HFFc6 (cell line): ENCODE data around the gene MTA1. TPM values are rescaled to one million over a fixed set of nuclear protein-coding genes. Genes with fewer than 3 reads are reported as not detected.

Experiments
- DNase-seq: peaks from one replicate; pipeline ENCODE4 v3.0.0-alpha.2; 2018
- H3K27ac Mint-ChIP-seq: 2 replicates; pipeline ENCODE4 v1.8.0; 2020; ENCODE audit warnings: mild to moderate bottlenecking, mixed read lengths
- H3K27me3 Mint-ChIP-seq: 2 replicates; pipeline ENCODE4 v1.8.0; 2021; ENCODE audit warnings: mild to moderate bottlenecking, moderate library complexity, mixed read lengths; ENCODE audit not compliant: insufficient read depth
- H3K36me3 Mint-ChIP-seq: 2 replicates; pipeline ENCODE4 v1.8.0; 2021; ENCODE audit warnings: low read depth, mixed read lengths
- H3K4me1 Mint-ChIP-seq: 2 replicates; pipeline ENCODE4 v1.8.0; 2020; ENCODE audit warnings: low read depth, mixed read lengths
- H3K4me3 Mint-ChIP-seq: 2 replicates; pipeline ENCODE4 v1.8.0; 2020; ENCODE audit warnings: mild to moderate bottlenecking, moderate library complexity, mixed read lengths
- H3K9me3 Mint-ChIP-seq: 2 replicates; pipeline ENCODE4 v1.8.0; 2020; ENCODE audit warnings: mild to moderate bottlenecking, mixed read lengths
- total RNA-seq, 6 experiments: library from RNA; stranded (reverse); fragmentation: NEBNext Ultra II Directional; extraction: Animal tissue kit (Norgen Biotek cat#: 25700); gene quantifications; 2 replicates in 1 of 6; 3 replicates in 5 of 6; pipeline ENCODE4 v1.2.3, GENCODE V29; 2021
- TF ChIP-seq, protein P1 (sequence below): fragments of 200-600 bp; sonication (generic); IDR thresholded peaks from 2 replicates; pipeline ENCODE4 v1.5.0; 2021; ENCODE audit warnings: antibody characterized with exemption, mild to moderate bottlenecking

MTA1 gene
- total RNA-seq, 6 experiments from 2014 or later, result 67.5 to 71.3 (median 69.2) TPM

GRCh38 chr14:105456736-105457617 lies 37.4 kb downstream of the MTA1 start:
- Mint-ChIP-seq H3K27ac (no peak overlapping the region), H3K9me3 (no peaks in the 10 kb centered on the region), H3K4me1 (no peaks in the 10 kb centered on the region), H3K4me3 (no peak overlapping the region), H3K27me3 (peaks cover 2% of the 10 kb centered on the region), H3K36me3 (peaks cover 19% of the 10 kb centered on the region)
- no peak for DNase-seq
- TF ChIP-seq, protein P1, sequence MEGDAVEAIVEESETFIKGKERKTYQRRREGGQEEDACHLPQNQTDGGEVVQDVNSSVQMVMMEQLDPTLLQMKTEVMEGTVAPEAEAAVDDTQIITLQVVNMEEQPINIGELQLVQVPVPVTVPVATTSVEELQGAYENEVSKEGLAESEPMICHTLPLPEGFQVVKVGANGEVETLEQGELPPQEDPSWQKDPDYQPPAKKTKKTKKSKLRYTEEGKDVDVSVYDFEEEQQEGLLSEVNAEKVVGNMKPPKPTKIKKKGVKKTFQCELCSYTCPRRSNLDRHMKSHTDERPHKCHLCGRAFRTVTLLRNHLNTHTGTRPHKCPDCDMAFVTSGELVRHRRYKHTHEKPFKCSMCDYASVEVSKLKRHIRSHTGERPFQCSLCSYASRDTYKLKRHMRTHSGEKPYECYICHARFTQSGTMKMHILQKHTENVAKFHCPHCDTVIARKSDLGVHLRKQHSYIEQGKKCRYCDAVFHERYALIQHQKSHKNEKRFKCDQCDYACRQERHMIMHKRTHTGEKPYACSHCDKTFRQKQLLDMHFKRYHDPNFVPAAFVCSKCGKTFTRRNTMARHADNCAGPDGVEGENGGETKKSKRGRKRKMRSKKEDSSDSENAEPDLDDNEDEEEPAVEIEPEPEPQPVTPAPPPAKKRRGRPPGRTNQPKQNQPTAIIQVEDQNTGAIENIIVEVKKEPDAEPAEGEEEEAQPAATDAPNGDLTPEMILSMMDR, result no peak

- Mint-ChIP-seq H3K27me3 (no peaks in the 10 kb centered on the region; the same call in 1 of the 2 replicates), H3K9me3 (no peaks in the 10 kb centered on the region), H3K27ac (no peak overlapping the region), H3K36me3 (peaks cover 13% of the 10 kb centered on the region), H3K4me1 (no peaks in the 10 kb centered on the region), H3K4me3 (no peak overlapping the region)
- TF ChIP-seq, protein P1, result no peak
- DNase-seq, result no peak
Observed at GRCh38 chr14:105458010-105458409, 38.4 kb downstream of the MTA1 start.

DNA sequence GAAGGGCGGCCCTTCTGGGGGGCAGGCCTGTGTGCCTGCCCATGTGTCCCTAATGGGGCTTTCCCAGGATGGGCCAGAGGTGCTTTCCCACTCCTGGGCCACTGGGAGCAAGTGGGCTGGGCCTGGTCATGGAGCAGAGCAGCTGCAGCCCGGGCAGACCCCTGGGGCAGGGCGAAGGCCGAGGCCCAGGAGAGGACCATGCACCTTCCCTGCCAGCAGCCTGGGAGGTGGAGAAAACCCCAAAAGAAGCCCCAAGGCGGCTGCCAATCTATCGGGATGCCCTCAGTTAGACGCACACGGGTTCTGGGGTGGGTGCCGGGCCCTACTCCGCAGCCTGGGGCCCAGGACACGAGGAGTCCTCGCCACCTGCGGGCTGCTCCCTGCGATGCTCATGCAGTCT lies 38.9 kb downstream of the MTA1 start:
- DNase-seq, result no peak
- TF ChIP-seq, protein P1, result no peak
- H3K9me3 Mint-ChIP-seq, result no peaks in the 10 kb centered on the region
- H3K36me3 Mint-ChIP-seq, result peaks cover 9% of the 10 kb centered on the region
- H3K27me3 Mint-ChIP-seq, result no peaks in the 10 kb centered on the region; the same call in 1 of the 2 replicates
- H3K27ac Mint-ChIP-seq, result no peak overlapping the region
- no peaks in the 10 kb centered on the region for H3K4me1 Mint-ChIP-seq
- H3K4me3 Mint-ChIP-seq, result no peak overlapping the region

DNA sequence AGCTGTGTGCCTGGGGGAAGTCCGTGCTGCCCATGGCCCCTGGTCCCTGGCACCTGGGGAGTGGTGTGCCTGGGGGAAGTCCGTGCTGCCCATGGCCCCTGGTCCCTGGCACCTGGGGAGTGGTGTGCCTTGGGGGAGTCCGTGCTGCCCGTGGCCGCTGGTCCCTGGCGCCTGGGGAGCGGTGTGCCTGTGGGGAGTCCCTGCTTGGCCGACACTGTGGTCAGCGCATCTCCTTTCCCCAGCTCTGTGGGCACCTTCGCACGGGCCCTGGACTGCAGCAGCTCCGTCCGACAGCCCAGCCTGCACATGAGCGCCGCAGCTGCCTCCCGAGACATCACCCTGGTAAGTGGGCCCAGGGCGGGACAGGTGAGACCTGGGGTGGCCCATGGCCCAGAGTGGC lies 40.5 kb downstream of the MTA1 start:
- DNase-seq, result no peak
- TF ChIP-seq, protein P1, result no peak
- Mint-ChIP-seq H3K4me3 (no peak overlapping the region), H3K27me3 (no peaks in the 10 kb centered on the region; the same call in 1 of the 2 replicates), H3K9me3 (no peaks in the 10 kb centered on the region), H3K36me3 (peaks cover 9% of the 10 kb centered on the region), H3K4me1 (no peaks in the 10 kb centered on the region), H3K27ac (no peak overlapping the region)

- Mint-ChIP-seq H3K4me3 (no peak overlapping the region), H3K36me3 (peaks cover 6% of the 10 kb centered on the region), H3K4me1 (no peaks in the 10 kb centered on the region), H3K27me3 (no peaks in the 10 kb centered on the region; the same call in 1 of the 2 replicates), H3K9me3 (no peaks in the 10 kb centered on the region), H3K27ac (no peak overlapping the region)
- no peak for DNase-seq
- TF ChIP-seq, protein P1, result no peak
Observed at GRCh38 chr14:105460616-105461015, 41.0 kb downstream of the MTA1 start.
